Mucosa of rectum (tissue), 2 donors: Measurements from ENCODE around the gene GNB1.

Source experiments
- H3K27ac ChIP-seq, 2 donors: one replicate each; pipeline ENCODE4 v1.7.0; 2013; ENCODE audit warnings: inconsistent platforms in 2 of 2, low read depth in 2 of 2, low read length in 2 of 2
- H3K27me3 ChIP-seq, 2 donors: one replicate each; pipeline ENCODE4 v1.7.0; 2013; ENCODE audit warnings: low read length in 2 of 2; ENCODE audit not compliant: control insufficient read depth in 2 of 2, insufficient read depth in 2 of 2
- H3K36me3 ChIP-seq, 2 donors: one replicate each; pipeline ENCODE4 v1.7.0; 2013; ENCODE audit warnings: low read length in 2 of 2; ENCODE audit not compliant: control insufficient read depth in 2 of 2, insufficient read depth in 2 of 2
- H3K4me1 ChIP-seq, 2 donors: one replicate each; pipeline ENCODE4 v1.7.0; 2013; ENCODE audit warnings: low read length in 2 of 2, mild to moderate bottlenecking in 1 of 2; ENCODE audit not compliant: control insufficient read depth in 2 of 2, insufficient read depth in 2 of 2
- H3K4me3 ChIP-seq, 2 donors: one replicate each; pipeline ENCODE4 v1.7.0; 2013; ENCODE audit warnings: low read length in 2 of 2
- H3K9ac ChIP-seq, 2 donors: one replicate each; pipeline ENCODE4 v1.7.0; 2013; ENCODE audit warnings: low read length in 2 of 2, low read depth in 1 of 2, mild to moderate bottlenecking in 1 of 2
- H3K9me3 ChIP-seq, 2 donors: one replicate each; pipeline ENCODE4 v1.7.0; 2013; ENCODE audit warnings: low read length in 2 of 2; ENCODE audit not compliant: control insufficient read depth in 2 of 2
- donor health status: healthy.
- donor health status: Normal muscosa, but diverticular disease.

GNB1 gene

DNA sequence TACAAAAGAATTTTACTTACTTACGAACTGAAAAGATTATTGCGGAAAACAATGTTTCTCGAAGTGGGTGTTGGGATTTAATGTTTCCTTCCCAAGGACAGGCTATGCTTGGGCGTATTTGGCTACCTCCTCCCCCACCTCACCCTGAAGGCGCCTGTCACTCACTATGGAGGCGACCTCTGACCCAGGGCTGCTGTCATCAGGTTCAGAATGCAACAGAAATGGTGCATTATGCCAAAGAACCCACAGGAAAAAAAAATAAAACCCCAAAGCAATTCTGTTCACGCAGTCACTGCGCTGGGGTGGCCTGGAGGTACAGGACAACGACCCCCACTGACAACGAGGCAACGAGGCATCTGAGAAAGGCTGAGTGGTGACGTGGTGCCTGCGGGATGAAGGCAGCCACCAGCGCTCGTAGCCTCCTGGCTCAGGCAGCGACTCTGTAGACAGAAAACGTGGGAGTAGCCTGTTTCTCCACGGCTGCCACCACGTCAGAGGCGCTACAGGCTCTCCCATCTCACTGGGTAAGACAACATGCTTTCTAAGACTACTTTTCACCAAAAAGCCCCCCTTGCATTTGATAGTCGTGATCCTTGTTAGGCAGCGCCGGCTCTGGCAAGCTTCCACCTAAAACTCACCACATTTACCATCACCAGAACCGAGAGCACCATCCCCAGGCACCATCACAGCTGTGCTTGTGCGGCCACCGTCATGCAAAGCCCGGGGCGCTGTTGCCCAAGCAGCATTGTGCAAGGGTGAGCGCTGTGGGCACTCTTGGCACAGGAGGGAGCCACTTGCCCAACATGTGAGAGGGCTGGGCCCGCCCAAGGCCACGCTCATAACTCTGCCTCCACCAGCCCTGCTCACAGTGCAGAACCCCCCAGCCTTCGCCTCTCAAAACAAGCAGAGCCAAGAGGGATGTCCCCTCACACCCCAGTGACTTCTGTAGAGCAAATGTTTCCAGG is 126.9 kb downstream of the GNB1 start:
- peaks cover 18 to 46% of the 10 kb centered on the region in 2 donors for H3K36me3 ChIP-seq
- no peak overlapping the region for H3K4me3 ChIP-seq
- H3K4me1 ChIP-seq, result peaks cover 11 to 12% of the 10 kb centered on the region in 2 donors
- H3K9ac ChIP-seq, result no peak overlapping the region
- H3K27ac ChIP-seq, result no peak overlapping the region
- no peaks in the 10 kb centered on the region for H3K9me3 ChIP-seq
- H3K27me3 ChIP-seq, result no peaks in the 10 kb centered on the region

DNA sequence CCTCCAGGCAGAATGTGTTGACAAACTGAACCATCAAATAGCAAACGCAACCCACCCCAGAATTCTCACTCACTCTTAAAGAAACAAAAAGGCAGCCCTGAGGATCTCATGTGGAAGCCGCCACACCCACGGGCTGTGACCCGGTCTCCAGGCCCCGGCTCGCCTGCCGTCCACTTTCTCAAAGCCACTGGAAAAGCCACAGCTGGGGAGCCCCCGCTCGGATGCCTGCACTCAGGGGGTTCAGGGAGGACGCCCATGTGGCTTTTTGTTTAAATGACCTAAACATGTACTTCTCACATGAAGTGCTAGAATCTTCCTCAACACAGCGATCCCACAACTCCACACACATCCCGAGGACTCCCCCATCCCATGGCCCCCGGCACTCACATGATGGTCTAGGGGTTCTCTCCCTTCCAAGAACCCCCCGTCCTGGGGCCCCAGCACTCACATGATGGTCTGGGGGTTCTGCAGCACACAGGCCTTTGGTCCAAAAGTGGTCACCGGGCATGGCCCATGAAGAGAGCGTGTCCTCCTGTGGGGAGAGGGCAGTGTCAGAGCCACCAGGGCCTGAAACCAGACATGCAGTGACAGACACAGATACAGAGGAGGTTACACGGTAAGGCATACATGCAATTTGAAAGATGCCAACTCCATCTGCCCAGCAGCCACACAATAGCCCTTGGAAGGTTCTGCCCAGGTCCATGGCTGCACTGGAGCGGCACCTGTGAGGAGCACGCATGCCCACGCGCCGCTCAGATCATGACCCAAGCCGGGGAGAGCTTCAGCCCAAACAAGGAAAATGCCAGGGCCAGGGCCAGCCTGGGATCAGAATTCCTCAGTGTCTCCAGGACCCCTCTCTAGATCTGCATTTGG is 129.1 kb downstream of the GNB1 start:
- no peaks in the 10 kb centered on the region for H3K9me3 ChIP-seq
- H3K27ac ChIP-seq, result no peak overlapping the region
- H3K36me3 ChIP-seq, result peaks cover 19 to 44% of the 10 kb centered on the region in 2 donors
- no peak overlapping the region for H3K4me3 ChIP-seq
- peaks cover 22 to 26% of the 10 kb centered on the region in 2 donors for H3K4me1 ChIP-seq
- no peaks in the 10 kb centered on the region for H3K27me3 ChIP-seq
- H3K9ac ChIP-seq, result no peak overlapping the region

DNA sequence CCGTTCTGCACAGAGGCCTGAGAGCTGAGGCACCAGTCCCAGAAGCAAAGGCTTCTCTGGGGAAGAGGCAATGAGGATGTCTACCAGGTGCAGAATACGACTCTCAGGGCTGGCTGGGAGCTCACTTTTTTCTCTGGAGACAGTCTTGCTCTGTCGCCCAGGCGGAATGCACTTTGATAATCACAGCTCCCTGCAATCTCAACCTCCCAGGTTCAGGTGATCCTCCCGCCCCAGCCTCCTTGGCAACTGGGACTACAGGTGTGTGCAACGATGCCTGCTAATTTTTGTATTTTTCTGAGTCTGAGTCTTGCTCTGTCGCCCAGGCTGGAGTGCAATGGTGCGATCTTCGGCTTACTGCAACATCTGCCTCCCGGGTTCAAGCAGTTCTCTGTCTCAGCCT is 130.2 kb downstream of the GNB1 start:
- H3K4me3 ChIP-seq, result no peak overlapping the region

DNA sequence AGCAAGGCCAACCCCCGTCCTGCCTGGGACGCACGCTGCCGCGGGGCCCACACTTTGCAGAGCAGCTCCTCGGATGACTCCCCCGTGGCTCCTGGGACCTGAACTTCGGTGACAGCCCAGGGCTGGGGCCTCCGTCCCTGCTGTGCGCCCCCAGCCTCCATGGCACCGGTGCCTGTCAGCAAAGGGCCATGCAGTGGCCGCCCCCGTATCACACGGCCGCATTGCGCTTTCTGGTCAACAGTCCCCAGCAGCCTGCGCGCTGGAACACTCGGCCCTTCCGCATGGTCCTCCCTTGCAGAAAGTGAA is 130.6 kb downstream of the GNB1 start:
- peak overlapping the region in 1 of 2 donors; percentile 95 for H3K27ac ChIP-seq

More for the DNA sequence above, 130.2 kb downstream of the GNB1 start:
- Histone ChIP-seq H3K27me3 (no peaks in the 10 kb centered on the region), H3K4me1 (peaks cover 22 to 26% of the 10 kb centered on the region in 2 donors), H3K9me3 (no peaks in the 10 kb centered on the region), H3K27ac (no peak overlapping the region), H3K9ac (no peak overlapping the region), H3K36me3 (peaks cover 29 to 55% of the 10 kb centered on the region in 2 donors)

DNA sequence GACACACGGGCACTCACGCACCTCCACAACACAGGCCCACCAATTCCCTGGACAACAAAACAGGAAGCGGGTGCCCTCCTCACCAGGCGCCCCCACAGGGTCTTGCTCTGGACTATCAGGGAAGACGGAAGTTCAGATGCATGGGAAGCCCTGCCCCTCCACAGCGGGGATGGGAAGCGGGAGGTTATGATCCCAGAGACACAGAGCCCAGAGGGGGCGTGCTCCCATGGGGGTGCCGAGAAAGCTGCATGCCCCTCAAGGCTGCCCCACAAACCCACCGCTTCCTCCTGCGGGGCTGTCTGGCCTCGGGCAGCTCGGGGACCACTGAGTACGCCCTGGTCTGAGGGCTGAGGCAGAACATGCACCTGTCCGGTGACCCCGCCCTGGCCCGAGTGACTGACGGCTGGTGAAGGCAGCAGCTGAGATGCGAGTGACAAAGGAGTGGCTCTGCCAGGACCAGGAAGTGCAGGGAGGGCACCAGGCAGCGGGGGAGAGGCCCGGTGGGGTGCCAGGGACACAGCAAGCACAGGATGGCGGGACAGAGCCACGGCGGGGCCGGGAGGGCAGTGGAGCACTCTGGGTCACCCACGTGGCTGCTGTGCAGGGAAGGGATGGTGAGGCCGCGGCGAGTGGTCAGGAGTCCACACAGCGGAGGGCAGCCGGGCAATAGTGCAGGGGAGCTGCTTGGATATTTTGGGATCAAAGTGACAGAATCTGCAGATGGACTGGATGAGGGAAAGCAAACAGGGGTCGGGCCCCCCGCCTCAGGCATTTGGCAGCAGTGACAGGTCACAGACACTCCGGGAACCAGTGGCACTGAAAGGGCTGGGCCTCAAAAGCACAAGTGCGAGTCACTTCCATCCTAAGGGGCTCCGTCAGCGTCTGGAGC is 131.2 kb downstream of the GNB1 start:
- Histone ChIP-seq H3K4me3 (peak overlapping the region; percentile 9 to 42), H3K36me3 (peaks cover 34 to 56% of the 10 kb centered on the region in 2 donors), H3K27me3 (no peaks in the 10 kb centered on the region), H3K9ac (peak overlapping the region; percentile 24 to 78), H3K4me1 (peaks cover 22 to 26% of the 10 kb centered on the region in 2 donors), H3K27ac (peak overlapping the region; percentile 95 to 98), H3K9me3 (no peaks in the 10 kb centered on the region)

More for the DNA sequence above, 130.6 kb downstream of the GNB1 start:
- no peaks in the 10 kb centered on the region for H3K27me3 ChIP-seq
- no peak overlapping the region for H3K4me3 ChIP-seq
- no peak overlapping the region for H3K9ac ChIP-seq
- H3K36me3 ChIP-seq, result peaks cover 31 to 57% of the 10 kb centered on the region in 2 donors
- peaks cover 22 to 26% of the 10 kb centered on the region in 2 donors for H3K4me1 ChIP-seq
- H3K9me3 ChIP-seq, result no peaks in the 10 kb centered on the region

DNA sequence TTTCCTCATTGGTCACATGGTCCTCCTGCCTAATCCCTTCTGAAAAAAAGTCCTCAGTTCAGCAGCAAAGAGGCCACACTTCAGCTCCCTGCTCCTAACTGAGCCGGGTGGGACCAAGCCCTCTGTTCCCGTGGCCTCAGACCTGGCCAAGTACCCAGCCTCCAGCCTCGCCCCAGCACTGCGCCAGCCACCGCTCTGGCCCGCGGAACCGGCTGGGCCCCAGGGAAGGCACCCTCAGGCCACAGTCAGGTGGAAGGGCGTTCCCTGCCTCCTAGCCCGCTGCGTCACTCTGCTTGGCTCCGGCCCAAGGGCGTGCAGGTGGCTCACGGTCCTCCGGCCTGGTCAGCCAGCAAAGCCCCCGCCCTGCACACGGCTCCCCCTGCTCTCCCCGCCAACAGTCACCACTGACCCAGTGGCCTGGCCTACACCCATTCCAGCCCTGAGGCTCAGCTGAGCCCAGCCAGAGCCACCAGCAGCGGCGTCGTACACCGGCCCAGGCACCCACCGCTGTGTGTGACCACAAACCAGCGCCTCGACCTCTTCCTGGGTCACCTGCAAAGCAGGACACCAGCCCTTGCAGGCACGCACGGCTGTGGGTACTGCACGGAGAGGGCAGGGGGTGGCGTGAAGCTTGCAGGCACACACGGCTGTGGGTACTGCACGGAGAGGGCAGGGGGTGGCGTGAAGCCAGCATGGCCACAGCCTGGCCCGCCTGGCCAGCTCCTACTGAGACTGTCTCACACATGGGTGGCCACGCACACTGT is 132.0 kb downstream of the GNB1 start:
- Histone ChIP-seq H3K4me3 (peak overlapping the region; percentile 50 to 56), H3K27me3 (no peaks in the 10 kb centered on the region), H3K27ac (peak overlapping the region; percentile 95 to 98), H3K36me3 (peaks cover 39 to 57% of the 10 kb centered on the region in 2 donors), H3K9ac (peak overlapping the region; percentile 70 to 78), H3K9me3 (no peaks in the 10 kb centered on the region), H3K4me1 (peaks cover 22 to 26% of the 10 kb centered on the region in 2 donors)

DNA sequence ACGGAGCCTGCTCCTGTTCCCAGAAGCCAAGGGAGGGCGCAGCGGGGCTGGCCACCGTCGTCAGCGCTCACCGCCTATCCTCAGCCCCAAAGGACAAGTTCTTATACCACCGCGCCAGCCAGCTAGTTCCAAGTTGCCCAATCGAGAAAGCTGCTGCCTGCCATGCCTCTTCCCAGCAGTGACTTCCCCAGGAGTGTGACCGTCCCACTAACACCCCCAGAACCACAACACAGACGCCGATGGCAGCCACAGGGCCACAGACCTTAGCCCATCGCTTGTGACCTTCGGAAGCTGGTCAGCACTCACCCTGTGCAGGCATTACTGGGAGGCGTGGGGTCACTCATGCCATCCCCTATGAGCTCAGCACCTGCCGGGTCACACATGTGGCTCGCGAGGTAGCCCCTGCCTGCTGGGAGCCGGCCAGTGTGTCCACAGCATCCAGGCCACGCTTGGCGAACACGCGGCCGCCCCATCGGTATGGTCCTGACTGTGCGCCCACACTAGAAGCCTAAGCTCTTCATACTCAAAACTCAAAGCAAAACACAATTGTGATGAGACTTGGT is 132.7 kb downstream of the GNB1 start:
- Histone ChIP-seq H3K9me3 (no peaks in the 10 kb centered on the region), H3K4me1 (peaks cover 22 to 26% of the 10 kb centered on the region in 2 donors), H3K36me3 (peaks cover 46 to 60% of the 10 kb centered on the region in 2 donors), H3K4me3 (peak overlapping the region; percentile 50 to 56), H3K27ac (peak overlapping the region; percentile 95 to 98), H3K27me3 (no peaks in the 10 kb centered on the region), H3K9ac (peak overlapping the region; percentile 70 to 78)

DNA sequence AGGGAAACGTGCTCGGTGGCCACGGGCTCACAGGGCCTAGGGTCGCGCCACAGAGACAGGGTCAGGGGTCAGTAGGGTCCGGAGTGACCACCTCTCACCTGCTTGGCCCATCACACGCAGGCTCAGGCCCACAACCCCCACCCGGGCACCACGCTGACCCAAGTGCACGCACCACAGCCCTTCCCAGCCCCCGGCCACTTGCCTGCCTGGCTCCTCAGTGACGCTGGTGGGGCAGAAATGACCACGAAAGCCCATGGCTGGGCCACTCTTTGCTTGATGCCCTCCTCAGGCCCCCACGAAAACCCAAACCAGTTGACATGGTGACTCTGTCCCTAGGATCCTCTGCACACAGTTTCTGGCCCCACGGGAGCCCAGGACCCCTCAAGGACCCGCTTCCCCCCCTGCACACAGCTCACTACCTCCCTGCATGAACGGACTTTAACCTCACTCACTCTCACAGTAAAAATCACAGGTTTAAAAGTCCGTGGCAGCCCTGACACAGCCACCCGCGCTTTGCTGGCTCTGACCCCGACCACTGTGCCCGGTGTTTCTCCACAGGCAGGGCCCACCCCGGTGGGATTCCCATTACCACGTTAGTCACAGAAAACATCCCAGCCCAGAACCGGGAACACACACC is 133.3 kb downstream of the GNB1 start:
- H3K27ac ChIP-seq, result peak overlapping the region; percentile 95 to 98
- H3K9ac ChIP-seq, result peak overlapping the region; percentile 70 to 78

More for the DNA sequence above, 133.3 kb downstream of the GNB1 start:
- H3K27me3 ChIP-seq, result no peaks in the 10 kb centered on the region
- no peaks in the 10 kb centered on the region for H3K9me3 ChIP-seq
- peaks cover 22 to 26% of the 10 kb centered on the region in 2 donors for H3K4me1 ChIP-seq
- H3K36me3 ChIP-seq, result peaks cover 43 to 64% of the 10 kb centered on the region in 2 donors
- H3K4me3 ChIP-seq, result no peak overlapping the region
